Esophagus muscularis mucosa (tissue), 4 donors: ENCODE results near the gene OR52L1. TPM values are rescaled to one million over a fixed set of nuclear protein-coding genes. Genes with fewer than 3 reads are reported as not detected.

Experiments
- DNase-seq: peaks from one replicate; pipeline ENCODE4 v3.0.0-alpha.2; 2017; ENCODE audit errors: extremely low spot score
- H3K27ac ChIP-seq, 4 donors: fragments of 200-600 bp; sonication (generic); replicated peaks in 1 of 4; 1 replicate in 3 of 4; 2 replicates in 1 of 4; pipeline ENCODE4 v1.5.1; 2016 to 2019; ENCODE audit warnings: mild to moderate bottlenecking in 1 of 4
- H3K27me3 ChIP-seq, 4 donors: fragments of 200-600 bp; sonication (generic); one replicate each; pipeline versions ENCODE4 v1.5.1 to v1.6.0; 2016 to 2019
- H3K36me3 ChIP-seq, 4 donors: fragments of 200-600 bp; sonication (generic); one replicate each; pipeline ENCODE4 v1.5.1; 2016 to 2019
- H3K4me1 ChIP-seq, 4 donors: fragments of 200-600 bp; sonication (generic); one replicate each; pipeline ENCODE4 v1.5.1; 2016 to 2019
- H3K4me3 ChIP-seq, 4 donors: fragments of 200-600 bp; sonication (generic); 1 replicate in 2 of 4; 2 replicates in 2 of 4; pipeline ENCODE4 v1.5.1; 2016 to 2019; ENCODE audit warnings: mild to moderate bottlenecking in 4 of 4, moderate library complexity in 1 of 4
- H3K9me3 ChIP-seq, 4 donors: fragments of 200-600 bp; sonication (generic); 1 replicate in 3 of 4; 2 replicates in 1 of 4; pipeline ENCODE4 v1.5.1; 2016 to 2019
- EP300 ChIP-seq: sonication (generic); formaldehyde crosslinking; IDR thresholded peaks from one replicate; pipeline ENCODE4 v1.6.1; 2017; ENCODE audit warnings: antibody characterized with exemption
- POLR2A ChIP-seq: fragments of 450-650 bp; IDR thresholded peaks from one replicate; pipeline ENCODE4 v1.6.1; 2017; ENCODE audit warnings: antibody characterized with exemption, moderate library complexity, mild to moderate bottlenecking, low read depth
- POLR2AphosphoS5 ChIP-seq, 2 donors: sonication (generic); formaldehyde crosslinking; IDR thresholded peaks; one replicate each; pipeline ENCODE4 v1.6.1; 2017; ENCODE audit warnings: antibody characterized with exemption in 2 of 2
- WGBS: methylation state at CpG from one replicate; pipeline ENCODE4 v1.1.5; 2018; 5-methylcytosine and 5-hydroxymethylcytosine counted together
- intact Hi-C: fragments of 100-400 bp; cut with DNase I; formaldehyde crosslinking; loops from one replicate; pipeline ENCODE4 v1.15.1; 2023
- total RNA-seq, 4 donors: library from RNA; depleted of rRNA; stranded (reverse); fragments of >200 nt; gene quantifications; one replicate each; pipeline versions ENCODE4 v1.1.0 to v1.2.1, GENCODE V29; 2016
- TF ChIP-seq, protein P1 (sequence below), 3 experiments: fragments of 200-600 bp in 2 of 3; fragments of 450-650 bp in 1 of 3; sonication (generic) in 2 of 3; IDR thresholded peaks; one replicate each; pipeline ENCODE4 v1.5.1; 2017 to 2019; ENCODE audit warnings: antibody characterized with exemption in 3 of 3, mild to moderate bottlenecking in 2 of 3, moderate library complexity in 1 of 3

OR52L1 gene
- total RNA-seq, 4 donors from 2014 or later: not detected

DNA sequence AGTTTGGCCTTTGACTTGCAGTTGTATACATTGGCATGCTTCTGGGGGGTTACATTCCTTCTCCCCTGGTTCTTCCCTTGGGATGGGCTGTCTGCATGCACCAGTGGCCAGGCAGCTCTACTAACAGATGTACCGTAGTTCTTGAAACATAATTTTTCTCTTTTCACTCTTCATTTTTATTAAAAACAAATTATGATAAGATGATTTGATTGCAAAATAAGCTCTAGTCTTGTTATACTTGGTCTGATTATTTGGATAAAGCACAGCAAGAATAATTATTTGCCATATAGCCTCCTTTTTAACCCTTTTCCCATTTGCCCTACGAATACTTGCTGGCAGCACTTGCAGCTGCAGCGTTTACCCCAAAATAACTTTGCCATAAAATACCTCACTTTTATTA, 31.2 kb downstream of the OR52L1 start:
- Histone ChIP-seq H3K4me3 (no peak overlapping the region), H3K27me3 (no peaks in the 10 kb centered on the region), H3K9me3 (peaks cover 0 to 10% (median 6%) of the 10 kb centered on the region in 4 donors), H3K36me3 (no peaks in the 10 kb centered on the region), H3K4me1 (no peaks in the 10 kb centered on the region), H3K27ac (no peak overlapping the region)
- intact Hi-C loops: no loop called here
- 54% methylated on average over 3 of the region's 3 CpGs for WGBS
- no peak for DNase-seq
- TF ChIP-seq EP300 (no peak), POLR2AphosphoS5 (IDR thresholded peaks at IDR 0.05) (no peak), POLR2A (no peak)
- TF ChIP-seq, protein P1, sequence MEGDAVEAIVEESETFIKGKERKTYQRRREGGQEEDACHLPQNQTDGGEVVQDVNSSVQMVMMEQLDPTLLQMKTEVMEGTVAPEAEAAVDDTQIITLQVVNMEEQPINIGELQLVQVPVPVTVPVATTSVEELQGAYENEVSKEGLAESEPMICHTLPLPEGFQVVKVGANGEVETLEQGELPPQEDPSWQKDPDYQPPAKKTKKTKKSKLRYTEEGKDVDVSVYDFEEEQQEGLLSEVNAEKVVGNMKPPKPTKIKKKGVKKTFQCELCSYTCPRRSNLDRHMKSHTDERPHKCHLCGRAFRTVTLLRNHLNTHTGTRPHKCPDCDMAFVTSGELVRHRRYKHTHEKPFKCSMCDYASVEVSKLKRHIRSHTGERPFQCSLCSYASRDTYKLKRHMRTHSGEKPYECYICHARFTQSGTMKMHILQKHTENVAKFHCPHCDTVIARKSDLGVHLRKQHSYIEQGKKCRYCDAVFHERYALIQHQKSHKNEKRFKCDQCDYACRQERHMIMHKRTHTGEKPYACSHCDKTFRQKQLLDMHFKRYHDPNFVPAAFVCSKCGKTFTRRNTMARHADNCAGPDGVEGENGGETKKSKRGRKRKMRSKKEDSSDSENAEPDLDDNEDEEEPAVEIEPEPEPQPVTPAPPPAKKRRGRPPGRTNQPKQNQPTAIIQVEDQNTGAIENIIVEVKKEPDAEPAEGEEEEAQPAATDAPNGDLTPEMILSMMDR (IDR thresholded peaks at IDR 0.05): no peak

DNA sequence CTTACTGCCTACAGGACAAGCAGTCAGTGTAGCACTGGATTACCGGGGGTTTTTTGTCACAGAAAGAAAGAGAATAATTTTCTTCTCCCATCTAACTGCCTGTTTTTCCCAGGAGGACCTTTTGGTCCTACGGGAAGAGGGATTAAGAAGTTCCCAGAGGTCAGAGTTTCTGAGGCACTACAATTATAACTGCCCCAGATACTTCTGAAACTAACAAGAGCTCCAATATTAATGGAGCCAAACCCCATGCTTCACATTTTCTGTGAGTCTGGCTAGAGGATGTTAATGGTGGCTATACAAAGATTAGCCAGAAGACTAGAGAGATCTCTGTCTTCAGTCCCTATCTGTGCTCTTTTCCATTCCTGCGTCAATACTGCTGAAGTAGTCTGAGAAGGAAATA, 44.8 kb downstream of the OR52L1 start, which contains the start of gene OR56A3:
OR56A3 (plus strand) TSS at position 301 of the 400 bp plus-strand sequence. CDS start 5,096 bp downstream, outside the sequence.
- intact Hi-C loops: no loop called here
- H3K27ac ChIP-seq: no peak within 1 kb of the TSS
- no peak for DNase-seq
- H3K4me1 ChIP-seq: no peaks in the 10 kb centered on the region
- no peaks in the 10 kb centered on the region for H3K36me3 ChIP-seq
- no peaks in the 10 kb centered on the region for H3K27me3 ChIP-seq
- WGBS: 79% methylated on average over 3 of the region's 3 CpGs
- no peaks in the 10 kb centered on the region for H3K9me3 ChIP-seq
- H3K4me3 ChIP-seq: no peak within 1 kb of the TSS
- TF ChIP-seq POLR2AphosphoS5 (IDR thresholded peaks at IDR 0.05) (no peak), EP300 (no peak), POLR2A (no peak)
- TF ChIP-seq, protein P1 (IDR thresholded peaks at IDR 0.05): no peak

DNA sequence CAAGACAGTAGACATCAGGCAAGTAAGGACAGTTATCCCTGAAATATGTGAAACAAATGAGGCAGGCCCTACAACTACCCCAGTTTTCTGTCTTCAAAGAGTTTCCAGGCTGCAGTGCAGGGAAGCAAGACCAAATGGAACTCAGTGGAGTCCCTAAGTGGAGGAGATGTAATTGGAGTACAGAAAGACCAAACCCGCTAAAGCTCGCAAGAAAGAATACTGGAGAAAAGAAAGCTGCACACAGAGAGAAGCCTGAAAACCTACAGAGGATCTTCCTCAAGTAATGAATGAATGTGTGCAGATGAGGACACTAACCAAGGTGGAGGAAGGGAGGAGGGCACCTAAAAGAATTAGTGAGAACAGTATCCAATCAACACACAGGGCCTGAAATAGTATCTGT, 46.0 kb downstream of the OR52L1 start:
- 91% methylated on average over 2 of the region's 2 CpGs for WGBS
- TF ChIP-seq, protein P1 (IDR thresholded peaks at IDR 0.05): no peak
- TF ChIP-seq POLR2A (no peak), POLR2AphosphoS5 (IDR thresholded peaks at IDR 0.05) (no peak), EP300 (no peak)
- no peak for DNase-seq
- Histone ChIP-seq H3K4me1 (no peaks in the 10 kb centered on the region), H3K4me3 (no peak overlapping the region), H3K36me3 (no peaks in the 10 kb centered on the region), H3K9me3 (no peaks in the 10 kb centered on the region), H3K27ac (no peak overlapping the region), H3K27me3 (no peaks in the 10 kb centered on the region)
- intact Hi-C loops: no loop called here

DNA sequence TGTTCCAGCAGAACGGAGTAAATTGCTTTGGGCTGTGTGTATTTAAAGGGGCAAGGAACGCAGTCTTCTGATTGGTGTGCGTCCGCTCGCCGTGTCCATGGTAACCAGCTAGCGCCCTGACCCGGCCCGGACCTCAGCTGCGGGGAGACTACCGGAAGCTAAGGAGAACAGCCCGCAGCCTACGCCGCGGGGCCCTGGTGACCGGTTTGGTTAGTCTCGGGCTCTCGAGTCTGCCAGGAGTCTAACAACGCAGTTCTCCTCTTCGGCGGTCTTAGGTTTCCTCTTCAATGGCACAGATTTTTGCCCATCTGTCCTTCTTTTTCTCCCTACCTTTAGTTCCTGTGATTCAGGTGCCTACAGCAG, 48.2 kb downstream of the OR52L1 start:
- Histone ChIP-seq H3K36me3 (no peaks in the 10 kb centered on the region), H3K4me3 (no peak overlapping the region), H3K27ac (no peak overlapping the region), H3K4me1 (no peaks in the 10 kb centered on the region), H3K27me3 (no peaks in the 10 kb centered on the region), H3K9me3 (no peaks in the 10 kb centered on the region)
- TF ChIP-seq EP300 (no peak), POLR2A (no peak), POLR2AphosphoS5 (IDR thresholded peaks at IDR 0.05) (no peak)
- TF ChIP-seq, protein P1 (IDR thresholded peaks at IDR 0.05): no peak
- 85% methylated on average over 21 of the region's 21 CpGs for WGBS
- intact Hi-C loops: no loop called here
- no peak for DNase-seq

DNA sequence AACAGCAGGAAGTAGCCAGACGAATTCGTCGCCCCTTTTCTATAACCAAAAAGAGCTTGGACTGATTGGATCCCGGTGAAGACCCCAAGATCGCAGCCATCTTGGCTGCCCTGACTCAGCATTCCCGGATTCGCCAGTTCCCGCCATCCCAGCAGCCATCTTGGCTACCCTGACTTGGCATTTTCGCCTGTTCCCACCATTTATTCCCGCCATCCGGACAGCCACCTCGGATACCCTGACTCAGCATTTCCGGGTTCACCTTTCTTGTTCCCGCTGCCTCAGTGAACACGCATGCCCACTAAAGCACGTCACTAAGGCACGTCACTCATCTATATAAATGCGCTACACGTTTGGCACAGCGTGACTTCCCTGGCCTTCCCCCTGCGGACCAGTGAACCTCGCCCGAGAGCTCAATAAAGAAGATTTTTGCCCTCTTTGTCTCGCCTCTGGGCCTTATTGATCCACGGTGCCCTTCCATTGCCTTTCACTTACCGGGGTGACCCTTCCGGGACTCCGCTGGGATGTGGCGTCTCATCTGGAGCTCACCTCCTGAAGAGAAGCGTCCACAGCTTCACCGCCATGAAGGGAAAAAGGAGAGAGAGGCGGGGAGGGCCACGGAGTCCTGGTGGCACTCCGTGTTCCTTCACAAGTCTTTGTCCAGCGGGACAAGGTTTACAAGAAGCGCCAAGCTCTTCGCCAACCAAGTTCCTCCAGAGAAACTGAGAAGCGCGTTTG, 48.8 kb downstream of the OR52L1 start:
- intact Hi-C loops: no loop called here
- no peaks in the 10 kb centered on the region for H3K9me3 ChIP-seq
- H3K4me1 ChIP-seq: no peaks in the 10 kb centered on the region
- no peaks in the 10 kb centered on the region for H3K27me3 ChIP-seq
- H3K36me3 ChIP-seq: no peaks in the 10 kb centered on the region
- no peak for DNase-seq
- no peak overlapping the region for H3K27ac ChIP-seq
- WGBS: 89% methylated on average over 39 of the region's 39 CpGs
- H3K4me3 ChIP-seq: no peak overlapping the region
- TF ChIP-seq, protein P1 (IDR thresholded peaks at IDR 0.05): no peak
- TF ChIP-seq POLR2A (no peak), EP300 (no peak), POLR2AphosphoS5 (IDR thresholded peaks at IDR 0.05) (no peak)
